ENCODE measurements around the gene DUSP1.
"Not testable (repeated sequence)": the region's sequence is repeated elsewhere in the genome, so short reads cannot be mapped to it uniquely, and the experiment has no call there.

DUSP1 gene

DNA sequence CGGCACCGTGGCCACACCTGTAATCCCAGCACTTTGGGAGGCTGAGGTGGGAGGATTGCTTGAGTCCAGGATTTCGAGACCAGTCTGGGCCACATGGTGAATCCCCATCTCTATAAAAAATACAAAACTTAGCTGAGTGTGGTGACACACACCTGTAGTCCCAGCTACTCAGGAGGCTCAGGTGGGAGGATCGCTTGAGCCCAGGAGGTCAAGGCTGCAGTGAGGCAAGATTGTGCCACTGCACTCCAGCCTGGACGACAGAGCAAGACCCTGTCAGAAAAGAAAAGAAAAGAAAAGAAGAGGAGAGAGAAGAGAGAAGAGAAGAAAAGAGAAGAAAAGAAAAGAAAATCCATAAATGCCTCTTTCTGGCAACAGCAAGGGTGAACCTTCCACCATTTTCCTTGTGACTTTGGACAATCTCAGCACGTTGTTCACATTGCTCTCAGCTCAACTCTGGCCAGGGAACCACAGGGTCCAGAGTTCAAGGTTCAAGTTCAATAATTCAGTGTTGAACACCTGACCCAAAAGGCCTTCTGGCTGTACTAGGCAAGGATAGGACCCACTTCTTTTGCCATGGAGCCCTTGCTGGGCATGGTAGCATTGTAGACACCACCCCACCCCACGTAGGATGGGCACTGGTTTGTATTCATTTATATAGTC lies 14.6 kb upstream of the DUSP1 start:
- TF ChIP-seq CTCF (IDR thresholded peaks at IDR 0.05; ENCODE audit: low read depth, low read length, missing control alignments) = no peak
- no peak for DNase-seq (ENCODE audit: extremely low read depth, low read depth)
- no peak overlapping the region for H3K4me3 ChIP-seq (replicated peaks; ENCODE audit: low read depth, low read length)

GRCh38 chr5:172784162-172784561 lies 13.2 kb upstream of the DUSP1 start:
- not testable (repeated sequence) for H3K4me3 ChIP-seq (replicated peaks; ENCODE audit: low read depth, low read length); DNase-seq (ENCODE audit: extremely low read depth, low read depth)

DNA sequence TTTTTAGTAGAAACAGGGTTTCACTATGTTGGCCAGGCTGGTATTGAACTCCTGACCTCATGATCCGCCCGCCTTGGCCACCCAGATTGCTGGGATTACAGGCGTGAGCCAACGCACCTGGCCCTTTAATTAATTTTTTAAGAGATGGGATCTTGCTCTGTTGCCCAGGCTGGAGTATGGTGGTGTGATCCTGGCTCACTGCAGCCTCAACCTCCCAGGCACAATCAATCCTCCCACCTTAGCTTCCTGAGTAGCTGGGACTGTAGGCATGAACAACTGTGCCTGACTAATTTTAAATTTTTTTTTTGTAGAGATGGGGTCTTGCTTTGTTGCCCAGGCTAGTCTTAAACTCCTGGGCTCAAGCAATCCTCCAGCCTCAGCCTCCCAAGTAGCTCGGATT lies 12.3 kb upstream of the DUSP1 start:
- not testable (repeated sequence) for H3K4me3 ChIP-seq (replicated peaks; ENCODE audit: low read depth, low read length); DNase-seq (ENCODE audit: extremely low read depth, low read depth)

DNA sequence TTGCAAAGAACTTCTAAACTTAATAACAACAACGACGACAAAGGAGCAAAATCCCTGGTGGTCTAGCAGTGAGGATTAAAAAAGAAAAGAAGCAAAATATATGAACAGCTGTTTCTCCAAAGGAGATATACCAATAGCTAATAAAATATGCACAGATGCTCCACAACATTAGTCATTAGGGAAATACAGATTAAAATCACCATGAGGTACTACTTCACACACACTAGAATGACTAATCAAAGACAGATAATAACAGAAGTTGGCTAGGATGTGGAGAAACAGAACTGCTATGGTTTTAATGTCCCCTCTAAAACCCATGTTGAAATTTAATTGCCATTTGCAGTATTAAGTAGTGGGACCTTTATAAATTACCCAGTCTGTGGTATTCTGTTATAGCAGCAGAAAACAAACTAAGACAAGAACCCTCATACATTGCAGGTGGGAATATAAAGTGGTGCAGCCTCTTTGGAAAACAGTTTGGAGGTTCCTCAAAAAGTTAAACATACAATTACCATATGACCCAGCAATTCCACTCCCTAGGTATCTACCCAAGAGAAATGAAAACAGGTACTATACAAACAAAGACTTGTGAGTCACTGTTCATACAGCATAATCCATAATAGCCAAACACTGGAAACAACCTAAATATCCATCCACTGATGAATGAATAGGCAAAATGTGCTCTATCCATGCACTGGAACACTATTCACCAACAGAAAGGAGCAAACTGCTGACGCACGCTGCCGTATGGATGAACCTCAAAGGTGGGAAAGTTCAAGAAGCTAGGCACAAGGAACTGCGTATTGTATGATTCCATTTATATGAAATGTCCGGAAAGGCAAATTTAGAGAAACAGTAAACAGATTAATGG lies 11.4 kb upstream of the DUSP1 start:
- no peak for DNase-seq (ENCODE audit: extremely low read depth, low read depth)
- H3K4me3 ChIP-seq (replicated peaks; ENCODE audit: low read depth, low read length) = no peak overlapping the region
- TF ChIP-seq CTCF (IDR thresholded peaks at IDR 0.05; ENCODE audit: low read depth, low read length, missing control alignments) = no peak

GRCh38 chr5:172779691-172780341 lies 8.8 kb upstream of the DUSP1 start:
- H3K4me3 ChIP-seq (replicated peaks; ENCODE audit: low read depth, low read length) = no peak overlapping the region
- TF ChIP-seq CTCF (IDR thresholded peaks at IDR 0.05; ENCODE audit: low read depth, low read length, missing control alignments) = no peak
- no peak for DNase-seq (ENCODE audit: extremely low read depth, low read depth)

DNA sequence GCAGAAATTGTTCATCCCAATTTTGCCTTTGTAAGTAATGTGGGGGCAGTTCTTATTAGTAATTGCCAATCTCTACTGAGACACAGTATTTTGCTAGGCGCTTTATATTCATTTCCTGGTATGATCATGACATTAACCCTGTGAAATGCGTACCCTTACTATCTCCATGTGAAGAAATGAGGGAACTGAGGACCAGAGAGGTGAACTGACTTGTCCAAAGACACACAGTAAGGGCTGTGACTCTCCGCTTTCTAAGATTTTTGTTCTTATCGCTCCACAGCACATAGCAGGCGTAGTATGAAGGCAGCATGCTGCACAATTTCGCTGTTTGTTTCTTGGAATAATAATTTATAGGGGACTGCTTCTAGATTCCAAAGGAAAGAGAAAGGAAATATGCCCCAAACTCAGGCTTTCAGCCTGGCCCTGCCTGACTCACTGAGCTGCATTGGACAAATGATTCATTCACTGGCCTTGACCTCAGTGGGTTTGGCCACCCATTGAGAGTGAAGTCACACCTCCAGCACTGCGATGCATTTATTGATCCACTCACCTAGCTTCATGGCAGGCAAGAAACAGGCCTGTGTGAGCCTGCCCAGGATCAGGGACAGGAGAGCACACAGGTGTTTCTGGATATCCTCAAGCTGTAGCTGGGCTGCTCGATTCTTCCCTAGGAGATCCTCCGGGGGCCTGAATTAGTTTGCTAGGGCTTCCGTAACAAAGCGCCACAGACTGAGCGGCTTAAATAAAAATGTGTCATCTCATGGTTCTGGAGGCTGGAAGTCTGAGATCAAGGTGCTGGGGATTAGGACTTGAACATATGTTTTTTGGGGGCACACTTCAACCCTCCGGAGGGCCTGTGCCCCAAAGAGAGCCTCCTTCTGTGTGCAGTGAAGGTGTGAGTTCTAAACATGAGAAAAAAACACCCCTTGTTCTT lies 7.2 kb upstream of the DUSP1 start:
- DNase-seq (ENCODE audit: extremely low read depth, low read depth) = no peak
- no peak for TF ChIP-seq CTCF (IDR thresholded peaks at IDR 0.05; ENCODE audit: low read depth, low read length, missing control alignments)
- no peak overlapping the region for H3K4me3 ChIP-seq (replicated peaks; ENCODE audit: low read depth, low read length)

DNA sequence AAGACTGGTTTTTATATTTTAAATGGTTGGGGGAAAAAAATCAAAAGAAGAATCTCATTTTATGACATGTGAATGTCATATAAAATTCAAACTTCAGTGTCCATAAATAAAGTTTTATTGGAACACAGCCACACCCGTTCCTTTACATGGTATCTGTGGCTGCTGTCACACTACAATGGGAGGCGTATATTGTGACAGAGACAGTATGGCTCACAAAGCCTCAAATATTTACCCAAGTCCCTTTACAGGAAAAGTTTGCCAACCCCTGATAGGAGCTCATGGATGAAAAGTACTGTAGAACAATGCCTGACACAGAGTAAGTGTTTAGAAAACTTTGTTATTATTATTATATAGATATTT lies 5.2 kb upstream of the DUSP1 start:
- DNase-seq (ENCODE audit: extremely low read depth, low read depth) = no peak
- no peak for TF ChIP-seq CTCF (IDR thresholded peaks at IDR 0.05; ENCODE audit: low read depth, low read length, missing control alignments)
- no peak overlapping the region for H3K4me3 ChIP-seq (replicated peaks; ENCODE audit: low read depth, low read length)

Measured in HFF-Myc (cell line).